HepG2 (cell line): Measurements from ENCODE around the gene ESF1. TPM values are rescaled to one million over a fixed set of nuclear protein-coding genes. Genes with fewer than 3 reads are reported as not detected.
A peak's percentile ranks its signal among the peaks of the same experiment; 100 is the strongest.

Experiments used
- CC2D1A ChIP-seq: sonication (generic); formaldehyde crosslinking; IDR thresholded peaks from 2 replicates; pipeline ENCODE4 v1.8.1; 2023; ENCODE audit warnings: mild to moderate bottlenecking, missing genetic modification reagents
- FLYWCH1 ChIP-seq: sonication (generic); formaldehyde crosslinking; IDR thresholded peaks from 2 replicates; pipeline ENCODE4 v1.8.1; 2023; ENCODE audit warnings: mild to moderate bottlenecking, missing genetic modification reagents
- NFE2 ChIP-seq: sonication (generic); formaldehyde crosslinking; IDR thresholded peaks from 2 replicates; pipeline ENCODE4 v1.4.0; 2020; ENCODE audit warnings: missing genetic modification reagents
- POLR2A ChIP-seq, 2 experiments: IDR thresholded peaks; 2 replicates each; pipeline ENCODE4 v1.6.1; 2011; ENCODE audit warnings: low read depth in 2 of 2, low read length in 2 of 2, mild to moderate bottlenecking in 1 of 2, moderate library complexity in 1 of 2; ENCODE audit not compliant: insufficient read depth in 1 of 2
- SALL2 ChIP-seq: sonication (generic); formaldehyde crosslinking; IDR thresholded peaks from 2 replicates; pipeline ENCODE4 v1.8.1; 2023; ENCODE audit warnings: mild to moderate bottlenecking, missing genetic modification reagents, inconsistent platforms
- SAP130 ChIP-seq: IDR thresholded peaks from 2 replicates; pipeline ENCODE4 v1.6.1; 2016; ENCODE audit warnings: low read depth
- SIX4 ChIP-seq: sonication (generic); formaldehyde crosslinking; IDR thresholded peaks from 2 replicates; pipeline ENCODE4 v1.4.0; 2020; ENCODE audit warnings: missing genetic modification reagents
- SOX5 ChIP-seq: IDR thresholded peaks from 2 replicates; pipeline ENCODE4 v1.6.1; 2016; ENCODE audit warnings: borderline replicate concordance
- SOX6 ChIP-seq, 2 experiments: fragments of 450-650 bp in 1 of 2; sonication (generic) in 1 of 2; formaldehyde crosslinking in 1 of 2; IDR thresholded peaks; 2 replicates each; pipeline versions ENCODE4 v1.4.0 to v1.6.1; 2017 to 2020; ENCODE audit warnings: antibody characterized with exemption in 1 of 2, mild to moderate bottlenecking in 1 of 2, missing genetic modification reagents in 1 of 2
- SP2 ChIP-seq: sonication (generic); formaldehyde crosslinking; IDR thresholded peaks from 2 replicates; pipeline ENCODE4 v1.5.1; 2020; ENCODE audit warnings: mild to moderate bottlenecking, missing genetic modification reagents
- TBX3 ChIP-seq: fragments of 450-650 bp; IDR thresholded peaks from 2 replicates; pipeline ENCODE4 v1.6.1; 2017; ENCODE audit warnings: antibody characterized with exemption, mild to moderate bottlenecking, inconsistent platforms, borderline replicate concordance
- ZNF136 ChIP-seq: sonication (generic); formaldehyde crosslinking; IDR thresholded peaks from 2 replicates; pipeline ENCODE4 v1.8.1; 2022; ENCODE audit warnings: low read depth, mild to moderate bottlenecking, moderate library complexity, missing genetic modification reagents
- ZNF350 ChIP-seq: sonication (generic); formaldehyde crosslinking; IDR thresholded peaks from 2 replicates; pipeline ENCODE4 v1.4.0; 2020; ENCODE audit warnings: mild to moderate bottlenecking, low read depth, missing genetic modification reagents, borderline replicate concordance
- ZNF644 ChIP-seq: IDR thresholded peaks from 2 replicates; pipeline ENCODE4 v1.6.1; 2016; ENCODE audit warnings: low read depth
- polyA plus RNA-seq, 8 experiments: library from polyadenylated mRNA; depleted of rRNA in 3 of 8; stranded (reverse) in 7 of 8; unstranded in 1 of 8; fragments of >200 nt; fragmentation: Illumina TruSeq in 4 of 8; extraction: Trizol in 4 of 8; gene quantifications; 2 replicates each; pipeline versions ENCODE4 v1.2.1 to v1.2.3, GENCODE V29; 2011 to 2016; ENCODE audit warnings: low read depth in 4 of 8, missing spikeins in 1 of 8, mixed read lengths in 1 of 8; ENCODE audit not compliant: insufficient read depth in 1 of 8
- total RNA-seq, 5 experiments: library from RNA; depleted of rRNA; stranded (reverse); fragments of >200 nt; fragmentation: Illumina TruSeq; extraction: Trizol; gene quantifications; 2 replicates each; pipeline ENCODE4 v1.2.3, GENCODE V29; 2016; ENCODE audit warnings: low read depth in 1 of 5
- TF ChIP-seq, protein P1 (sequence below), 2 experiments: sonication (generic) in 1 of 2; formaldehyde crosslinking in 1 of 2; IDR thresholded peaks; 2 replicates each; pipeline versions ENCODE4 v1.4.0 to v1.6.1; 2016 to 2020; ENCODE audit warnings: borderline replicate concordance in 1 of 2, low read depth in 1 of 2, mild to moderate bottlenecking in 1 of 2, missing genetic modification reagents in 1 of 2
- TF ChIP-seq, protein P2 (sequence below): sonication (generic); formaldehyde crosslinking; IDR thresholded peaks from 2 replicates; pipeline ENCODE4 v1.8.0; 2022; ENCODE audit warnings: mild to moderate bottlenecking, missing genetic modification reagents, borderline replicate concordance

The ESF1 gene
- total and polyA plus RNA-seq, 2 of the 13 experiments (the other 11 are each of a cell fraction or from before 2014, with no cell fraction given), result 7.3 to 66.9 TPM

DNA sequence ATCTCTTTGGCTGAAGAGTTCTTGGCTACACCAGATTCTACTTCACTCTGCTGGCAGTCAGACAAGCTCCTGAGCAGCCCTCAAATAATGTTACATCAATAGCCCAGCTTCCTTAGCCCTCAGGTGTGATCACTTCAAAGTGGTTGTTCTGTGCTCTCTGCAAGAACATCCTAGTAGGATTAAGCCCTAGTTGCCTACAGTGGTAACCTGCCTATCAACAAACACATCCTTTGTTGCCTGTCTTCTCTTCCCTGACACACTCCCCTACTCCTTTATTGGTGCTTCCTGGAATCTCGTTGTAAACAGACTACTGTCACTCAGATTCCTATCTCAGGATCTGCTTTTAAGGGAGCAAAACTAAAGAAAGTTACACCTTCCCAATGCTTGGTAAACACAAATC lies 100.9 kb downstream of the ESF1 start (continued):
- TF ChIP-seq NFE2 (CRISPR knock-in tag) (no peak), SP2 (CRISPR knock-in tag) (no peak), ZNF136 (CRISPR knock-in tag) (no peak), CC2D1A (CRISPR knock-in tag) (no peak), ZNF644 (CRISPR knock-in tag) (peak; percentile 39; the same call in 1 of the 2 replicates), SOX6 (IDR thresholded peaks at IDR 0.05) (no peak), SOX6 (CRISPR knock-in tag; IDR thresholded peaks at IDR 0.05) (0 out of 2 replicates have a peak, but pooled peaks have one; percentile 28), ZNF350 (CRISPR knock-in tag) (no peak), SIX4 (CRISPR knock-in tag) (no peak), SALL2 (no peak), SAP130 (0 out of 2 replicates have a peak, but pooled peaks have one; percentile 12), SOX5 (peak; percentile 51; the same call in 1 of the 2 replicates), POLR2A (IDR thresholded peaks at IDR 0.05; ENCODE audit: insufficient read depth in 1 of 2, low read depth in 2 of 2, low read length in 2 of 2) (no peak), TBX3 (0 out of 2 replicates have a peak, but pooled peaks have one; percentile 12), FLYWCH1 (CRISPR knock-in tag) (no peak)
- TF ChIP-seq, protein P1, sequence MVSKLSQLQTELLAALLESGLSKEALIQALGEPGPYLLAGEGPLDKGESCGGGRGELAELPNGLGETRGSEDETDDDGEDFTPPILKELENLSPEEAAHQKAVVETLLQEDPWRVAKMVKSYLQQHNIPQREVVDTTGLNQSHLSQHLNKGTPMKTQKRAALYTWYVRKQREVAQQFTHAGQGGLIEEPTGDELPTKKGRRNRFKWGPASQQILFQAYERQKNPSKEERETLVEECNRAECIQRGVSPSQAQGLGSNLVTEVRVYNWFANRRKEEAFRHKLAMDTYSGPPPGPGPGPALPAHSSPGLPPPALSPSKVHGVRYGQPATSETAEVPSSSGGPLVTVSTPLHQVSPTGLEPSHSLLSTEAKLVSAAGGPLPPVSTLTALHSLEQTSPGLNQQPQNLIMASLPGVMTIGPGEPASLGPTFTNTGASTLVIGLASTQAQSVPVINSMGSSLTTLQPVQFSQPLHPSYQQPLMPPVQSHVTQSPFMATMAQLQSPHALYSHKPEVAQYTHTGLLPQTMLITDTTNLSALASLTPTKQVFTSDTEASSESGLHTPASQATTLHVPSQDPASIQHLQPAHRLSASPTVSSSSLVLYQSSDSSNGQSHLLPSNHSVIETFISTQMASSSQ (IDR thresholded peaks at IDR 0.05; ENCODE audit: low read depth), result no peak
- TF ChIP-seq, protein P1 (CRISPR knock-in tag; IDR thresholded peaks at IDR 0.05; ENCODE audit: borderline replicate concordance), result no peak
- TF ChIP-seq, protein P2, sequence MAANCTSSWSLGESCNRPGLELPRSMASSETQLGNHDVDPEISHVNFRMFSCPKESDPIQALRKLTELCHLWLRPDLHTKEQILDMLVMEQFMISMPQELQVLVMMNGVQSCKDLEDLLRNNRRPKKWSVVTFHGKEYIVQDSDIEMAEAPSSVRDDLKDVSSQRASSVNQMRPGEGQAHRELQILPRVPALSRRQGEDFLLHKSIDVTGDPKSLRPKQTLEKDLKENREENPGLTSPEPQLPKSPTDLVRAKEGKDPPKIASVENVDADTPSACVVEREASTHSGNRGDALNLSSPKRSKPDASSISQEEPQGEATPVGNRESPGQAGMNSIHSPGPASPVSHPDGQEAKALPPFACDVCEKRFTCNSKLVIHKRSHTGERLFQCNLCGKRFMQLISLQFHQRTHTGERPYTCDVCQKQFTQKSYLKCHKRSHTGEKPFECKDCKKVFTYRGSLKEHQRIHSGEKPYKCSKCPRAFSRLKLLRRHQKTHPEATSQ (CRISPR knock-in tag), result no peak
